Kidney (tissue), 14 donors: ENCODE measurements around the gene COBLL1. TPM values are rescaled to one million over a fixed set of nuclear protein-coding genes. Genes with fewer than 3 reads are reported as not detected.
A peak's percentile ranks its signal among the peaks of the same experiment; 100 is the strongest.

Experiments used
- DNase-seq, 5 donors: peaks; one replicate each; pipeline ENCODE4 v3.0.0-alpha.2; 2013 to 2020
- FAIRE-seq: peaks from 2 replicates; lab custom pipeline; 2012; peaks lifted over from hg19 to GRCh38; lab: Jason Lieb, UNC
- H3K27ac ChIP-seq, 2 donors: one replicate each; pipeline ENCODE4 v1.7.0; 2013; ENCODE audit warnings: low read depth in 2 of 2, low read length in 2 of 2, inconsistent platforms in 1 of 2
- H3K27me3 ChIP-seq: one replicate; pipeline ENCODE4 v1.7.1; 2013; ENCODE audit warnings: low read length, inconsistent platforms; ENCODE audit not compliant: control insufficient read depth, insufficient read depth
- H3K36me3 ChIP-seq, 3 donors: one replicate each; pipeline versions ENCODE4 v1.7.0 to v1.7.1; 2013; ENCODE audit warnings: low read length in 3 of 3, control low read depth in 1 of 3, inconsistent platforms in 1 of 3; ENCODE audit not compliant: insufficient read depth in 3 of 3, control insufficient read depth in 2 of 3
- H3K4me1 ChIP-seq, 3 donors: one replicate each; pipeline versions ENCODE4 v1.7.0 to v1.7.1; 2013; ENCODE audit warnings: low read length in 3 of 3, inconsistent platforms in 1 of 3, low read depth in 1 of 3; ENCODE audit not compliant: control insufficient read depth in 2 of 3, insufficient read depth in 2 of 3
- H3K4me3 ChIP-seq, 3 donors: one replicate each; pipeline versions ENCODE4 v1.7.0 to v1.8.1; 2013; ENCODE audit warnings: low read length in 3 of 3, control low read depth in 1 of 3, inconsistent platforms in 1 of 3
- H3K9ac ChIP-seq, 3 donors: one replicate each; pipeline versions ENCODE4 v1.7.0 to v1.7.1; 2013; ENCODE audit warnings: low read length in 3 of 3, control low read depth in 1 of 3, inconsistent platforms in 1 of 3
- H3K9me3 ChIP-seq, 3 donors: one replicate each; pipeline versions ENCODE4 v1.7.0 to v1.7.1; 2013; ENCODE audit warnings: low read length in 3 of 3, control low read depth in 1 of 3, inconsistent platforms in 1 of 3; ENCODE audit not compliant: control insufficient read depth in 2 of 3, insufficient read depth in 1 of 3
- intact Hi-C: fragments of 100-400 bp; cut with DNase I; formaldehyde crosslinking; loops from one replicate; pipeline ENCODE4 v1.11.1; 2022
- polyA plus RNA-seq: library from polyadenylated mRNA; stranded (reverse); fragments of 350-450 nt; fragmentation: Illumina TruSeq; extraction: RNeasy Lipid Tissue Mini Kit (QIAGEN cat#74804); gene quantifications from one replicate; pipeline ENCODE4 v1.2.3, GENCODE V29; 2014; ENCODE audit warnings: low read depth, low replicate concordance; ENCODE audit not compliant: insufficient read depth
- total RNA-seq: library from RNA; stranded (reverse); fragmentation: NEBNext Ultra II Directional; extraction: Animal tissue kit (Norgen Biotek cat#: 25700); gene quantifications from one replicate; pipeline ENCODE4 v1.2.1, GENCODE V29; 2021
- TF ChIP-seq, protein P1 (sequence below): IDR thresholded peaks from 3 replicates; pipeline ENCODE4 v1.5.1; 2012; ENCODE audit warnings: mild to moderate bottlenecking, moderate library complexity, borderline replicate concordance; ENCODE audit not compliant: insufficient read depth; ENCODE audit errors: extremely low read depth
- donor health status: control.
- donor health status: control.
- donor health status: control.
- donor health status: control.
- donor health status: control.
- donor health status: DM: yes; HTN: yes; CAD: no.
- donor health status: Normal renal cell carcinoma (clear cell type).

The COBLL1 gene
- total and polyA plus RNA-seq, 2 donors from 2014 or later, result 39.7 to 205 TPM

DNA sequence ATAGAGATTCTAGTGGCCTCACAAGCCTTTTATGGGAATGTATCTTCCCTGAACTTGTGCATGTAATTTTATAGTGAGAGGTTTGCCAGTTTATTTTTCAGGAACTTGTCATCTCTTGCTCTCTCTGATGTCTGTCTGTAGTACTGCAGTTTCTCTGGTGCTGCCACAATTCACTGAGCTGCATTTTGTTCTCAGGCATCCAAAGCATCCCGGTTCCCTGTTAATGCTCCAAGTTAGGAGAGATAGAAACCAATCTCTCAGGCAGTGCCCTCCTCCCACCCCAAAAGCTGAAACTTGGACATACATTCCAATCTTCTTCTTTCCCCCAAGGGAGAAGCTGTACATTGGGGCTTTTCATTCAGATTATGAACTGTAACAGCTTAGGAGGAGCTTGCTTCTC is 190.3 kb downstream of the COBLL1 start:
- FAIRE-seq (no peak), DNase-seq (no peak)
- no peaks in the 10 kb centered on the region for H3K36me3 ChIP-seq
- intact Hi-C loops, result no loop called here
- TF ChIP-seq, protein P1, sequence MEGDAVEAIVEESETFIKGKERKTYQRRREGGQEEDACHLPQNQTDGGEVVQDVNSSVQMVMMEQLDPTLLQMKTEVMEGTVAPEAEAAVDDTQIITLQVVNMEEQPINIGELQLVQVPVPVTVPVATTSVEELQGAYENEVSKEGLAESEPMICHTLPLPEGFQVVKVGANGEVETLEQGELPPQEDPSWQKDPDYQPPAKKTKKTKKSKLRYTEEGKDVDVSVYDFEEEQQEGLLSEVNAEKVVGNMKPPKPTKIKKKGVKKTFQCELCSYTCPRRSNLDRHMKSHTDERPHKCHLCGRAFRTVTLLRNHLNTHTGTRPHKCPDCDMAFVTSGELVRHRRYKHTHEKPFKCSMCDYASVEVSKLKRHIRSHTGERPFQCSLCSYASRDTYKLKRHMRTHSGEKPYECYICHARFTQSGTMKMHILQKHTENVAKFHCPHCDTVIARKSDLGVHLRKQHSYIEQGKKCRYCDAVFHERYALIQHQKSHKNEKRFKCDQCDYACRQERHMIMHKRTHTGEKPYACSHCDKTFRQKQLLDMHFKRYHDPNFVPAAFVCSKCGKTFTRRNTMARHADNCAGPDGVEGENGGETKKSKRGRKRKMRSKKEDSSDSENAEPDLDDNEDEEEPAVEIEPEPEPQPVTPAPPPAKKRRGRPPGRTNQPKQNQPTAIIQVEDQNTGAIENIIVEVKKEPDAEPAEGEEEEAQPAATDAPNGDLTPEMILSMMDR, result no peak
- no peaks in the 10 kb centered on the region for H3K4me1 ChIP-seq
- peaks cover 0 to 38% (median 9%) of the 10 kb centered on the region in 3 donors for H3K9me3 ChIP-seq
- H3K27ac ChIP-seq, result no peak overlapping the region
- no peaks in the 10 kb centered on the region for H3K27me3 ChIP-seq
- H3K9ac ChIP-seq, result no peak overlapping the region
- no peak overlapping the region for H3K4me3 ChIP-seq

DNA sequence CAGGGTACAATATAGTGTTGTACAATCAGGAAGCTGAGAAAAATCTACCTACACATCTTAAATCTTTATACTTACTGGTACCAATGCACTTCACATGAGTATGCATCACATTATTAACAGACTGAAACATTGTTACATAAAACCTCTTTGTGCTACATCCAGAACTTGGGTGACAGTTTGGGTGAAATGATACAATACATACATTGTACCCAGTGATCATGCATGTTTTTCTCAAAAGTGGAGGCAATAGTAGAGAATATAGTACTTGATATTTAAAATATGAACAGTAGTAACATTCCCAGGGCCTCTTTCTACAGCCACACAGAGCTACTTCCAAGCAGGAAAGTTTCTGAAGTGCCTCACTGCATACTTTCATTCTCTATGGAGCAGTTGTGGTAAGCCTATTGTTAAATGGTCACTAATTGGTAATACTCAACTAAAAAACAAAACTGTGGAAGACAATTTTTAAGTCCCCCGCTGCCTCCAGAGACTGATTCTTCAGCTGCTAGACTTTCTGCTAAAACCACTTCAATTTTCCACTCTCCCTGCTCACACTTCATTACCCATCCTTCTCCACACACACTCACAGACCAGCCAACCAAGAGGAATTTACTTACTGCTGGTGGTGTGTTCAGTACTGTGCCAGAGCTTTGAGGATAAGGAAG is 197.5 kb downstream of the COBLL1 start:
- intact Hi-C loops, result no loop called here
- TF ChIP-seq, protein P1, result no peak
- no peak overlapping the region for H3K9ac ChIP-seq
- no peaks in the 10 kb centered on the region for H3K4me1 ChIP-seq
- DNase-seq (peak in 2 of 5 donors; percentile 48 to 57), FAIRE-seq (no peak)
- H3K36me3 ChIP-seq, result no peaks in the 10 kb centered on the region
- H3K4me3 ChIP-seq, result no peak overlapping the region
- H3K27ac ChIP-seq, result no peak overlapping the region
- H3K9me3 ChIP-seq, result peaks cover 0 to 11% (median 5%) of the 10 kb centered on the region in 3 donors
- no peaks in the 10 kb centered on the region for H3K27me3 ChIP-seq

DNA sequence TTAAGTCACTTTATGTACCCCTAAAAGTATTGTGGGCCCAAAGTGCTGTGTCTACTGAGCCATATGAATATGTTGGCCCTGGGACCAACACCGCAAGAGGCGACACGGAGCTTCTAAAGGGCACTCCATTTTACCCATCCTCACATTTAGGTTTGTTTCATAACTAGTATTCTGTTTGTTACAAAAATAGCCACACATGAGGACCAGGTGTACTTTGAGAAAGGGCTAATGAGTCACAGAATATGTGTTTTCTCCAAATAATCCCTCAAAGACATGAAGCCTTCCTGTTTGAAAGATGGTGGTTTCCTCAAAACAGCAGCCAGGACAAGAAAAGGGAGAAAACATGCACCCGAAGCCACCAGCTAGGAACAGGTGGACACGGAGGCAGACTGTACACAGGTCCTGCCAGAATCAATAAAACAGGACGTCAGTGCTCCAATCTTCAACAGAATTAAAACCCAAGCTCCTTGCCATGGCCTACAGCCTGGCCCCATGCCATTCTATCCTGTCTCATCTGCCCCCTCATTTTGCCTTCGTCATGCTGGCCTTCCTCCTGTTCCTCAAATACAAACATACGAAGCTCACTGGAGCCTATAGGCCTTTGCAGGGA is 198.6 kb downstream of the COBLL1 start:
- no peak for FAIRE-seq
- no peak overlapping the region for H3K27ac ChIP-seq

More for the DNA sequence above, 198.6 kb downstream of the COBLL1 start:
- TF ChIP-seq, protein P1, result no peak
- intact Hi-C loops, result no loop called here
- H3K4me1 ChIP-seq, result no peaks in the 10 kb centered on the region
- no peak overlapping the region for H3K9ac ChIP-seq
- no peaks in the 10 kb centered on the region for H3K9me3 ChIP-seq
- H3K36me3 ChIP-seq, result no peaks in the 10 kb centered on the region
- no peaks in the 10 kb centered on the region for H3K27me3 ChIP-seq
- no peak overlapping the region for H3K4me3 ChIP-seq
- no peak for DNase-seq
